GM19468 (cell line): ENCODE measurements around the gene FHIT.
"Not testable (repeated sequence)": the region's sequence is repeated elsewhere in the genome, so short reads cannot be mapped to it uniquely, and the experiment has no call there.

Experiments used
- ATAC-seq: cut with Tn5 transposase; IDR thresholded peaks from one replicate; pipeline ENCODE4 v1.9.1; 2021; ENCODE audit warnings: mild to moderate bottlenecking, moderate library complexity, moderate number of reproducible peaks; ENCODE audit not compliant: unreplicated experiment; ENCODE audit errors: extremely low read depth

FHIT gene

GRCh38 chr3:59968513-59969045, 1282.7 kb downstream of the FHIT start:
- ATAC-seq, result no peak

- ATAC-seq, result no peak
Measured at GRCh38 chr3:59963676-59964075, 1287.6 kb downstream of the FHIT start.

GRCh38 chr3:59957150-59957549, 1294.1 kb downstream of the FHIT start:
- no peak for ATAC-seq

- ATAC-seq, result no peak
Measured at GRCh38 chr3:59953104-59953503, 1298.1 kb downstream of the FHIT start.

GRCh38 chr3:59949311-59949710, 1301.9 kb downstream of the FHIT start:
- ATAC-seq, result no peak

GRCh38 chr3:59946401-59946800, 1304.9 kb downstream of the FHIT start:
- ATAC-seq, result no peak

- ATAC-seq, result no peak
Measured at GRCh38 chr3:59940718-59941117, 1310.5 kb downstream of the FHIT start.

GRCh38 chr3:59939826-59940426, 1311.3 kb downstream of the FHIT start:
- no peak for ATAC-seq

GRCh38 chr3:59938828-59939227, 1312.4 kb downstream of the FHIT start:
- no peak for ATAC-seq

- ATAC-seq, result no peak
Measured at GRCh38 chr3:59937201-59937600, 1314.1 kb downstream of the FHIT start.

GRCh38 chr3:59936472-59936871, 1314.8 kb downstream of the FHIT start:
- no peak for ATAC-seq

- ATAC-seq, result peak; percentile 65
Measured at GRCh38 chr3:59935025-59935424, 1316.2 kb downstream of the FHIT start.

GRCh38 chr3:59934560-59934959, 1316.7 kb downstream of the FHIT start:
- ATAC-seq, result not testable (repeated sequence)

- no peak for ATAC-seq
Measured at GRCh38 chr3:59930170-59930569, 1321.1 kb downstream of the FHIT start.

- ATAC-seq, result no peak
Measured at GRCh38 chr3:59927056-59927455, 1324.2 kb downstream of the FHIT start.

GRCh38 chr3:59925946-59926345, 1325.3 kb downstream of the FHIT start:
- ATAC-seq, result no peak

GRCh38 chr3:59922192-59922591, 1329.1 kb downstream of the FHIT start:
- ATAC-seq, result no peak

- no peak for ATAC-seq
Measured at GRCh38 chr3:59920822-59921221, 1330.4 kb downstream of the FHIT start.

- ATAC-seq, result no peak
Measured at GRCh38 chr3:59919586-59919985, 1331.7 kb downstream of the FHIT start.

GRCh38 chr3:59914251-59914650, 1337.0 kb downstream of the FHIT start:
- ATAC-seq, result no peak

- ATAC-seq, result no peak
Measured at GRCh38 chr3:59913645-59914044, 1337.6 kb downstream of the FHIT start.

GRCh38 chr3:59908701-59909100, 1342.6 kb downstream of the FHIT start:
- ATAC-seq, result no peak
